Tongue (tissue), 2 donors: ENCODE results near the gene HERC3. TPM values are rescaled to one million over a fixed set of nuclear protein-coding genes. Genes with fewer than 3 reads are reported as not detected.
A peak's percentile ranks its signal among the peaks of the same experiment; 100 is the strongest.

ENCODE experiments used
- DNase-seq: peaks from one replicate; pipeline ENCODE4 v3.0.0-alpha.2; 2015
- total RNA-seq: library from RNA; depleted of rRNA; stranded (reverse); fragments of >200 nt; gene quantifications from one replicate; pipeline ENCODE4 v1.2.3, GENCODE V29; 2014

HERC3 gene
- 51.9 TPM for total RNA-seq

GRCh38 chr4:88591787-88592599 is at the start of gene HERC3:
Gene HERC3 (plus strand): TSS chr4:88592480. CDS start chr4:88605824, 13,344 bp downstream.
- DNase-seq: peak; percentile 95

- DNase-seq: no peak
Observed at GRCh38 chr4:88549815-88550214, 42.5 kb upstream of the HERC3 start.

- no peak for DNase-seq
Observed at GRCh38 chr4:88567591-88567990, 24.7 kb upstream of the HERC3 start.

GRCh38 chr4:88570001-88570400 is 22.3 kb upstream of the HERC3 start:
- no peak for DNase-seq

GRCh38 chr4:88573276-88573980 is 18.9 kb upstream of the HERC3 start:
- no peak for DNase-seq

GRCh38 chr4:88573995-88574394 is 18.3 kb upstream of the HERC3 start:
- peak; percentile 35 for DNase-seq

- peak; percentile 87 for DNase-seq
Observed at GRCh38 chr4:88575186-88575585, 17.1 kb upstream of the HERC3 start.

- no peak for DNase-seq
Observed at GRCh38 chr4:88582493-88582892, 9.8 kb upstream of the HERC3 start.

GRCh38 chr4:88583631-88584470 is 8.4 kb upstream of the HERC3 start:
- no peak for DNase-seq

- DNase-seq: no peak
Observed at GRCh38 chr4:88584471-88584900, 7.8 kb upstream of the HERC3 start.

GRCh38 chr4:88585917-88586316 is 6.4 kb upstream of the HERC3 start:
- no peak for DNase-seq

- no peak for DNase-seq
Observed at GRCh38 chr4:88587306-88587705, 5.0 kb upstream of the HERC3 start.

GRCh38 chr4:88592600-88593448 is 544 bp downstream of the HERC3 start:
- DNase-seq: peak; percentile 85

GRCh38 chr4:88597970-88598660 is 5.8 kb downstream of the HERC3 start:
- no peak for DNase-seq

- no peak for DNase-seq
Observed at GRCh38 chr4:88599298-88599697, 7.0 kb downstream of the HERC3 start.

- no peak for DNase-seq
Observed at GRCh38 chr4:88599714-88600113, 7.4 kb downstream of the HERC3 start.

- no peak for DNase-seq
Observed at GRCh38 chr4:88600176-88600838, 8.0 kb downstream of the HERC3 start.

- no peak for DNase-seq
Observed at GRCh38 chr4:88604978-88605678, 12.8 kb downstream of the HERC3 start.

- DNase-seq: no peak
Observed at GRCh38 chr4:88605736-88606135, 13.5 kb downstream of the HERC3 start.

GRCh38 chr4:88606832-88607231 is 14.6 kb downstream of the HERC3 start:
- DNase-seq: no peak
